A549 treated with AZD2906 at 1 μM for 4 hours (cell line): Measurements from ENCODE around the gene TRIM24. TPM values are rescaled to one million over a fixed set of nuclear protein-coding genes. Genes with fewer than 3 reads are reported as not detected.

Experiments used
- total RNA-seq: library from RNA; stranded (reverse); fragments of 200-300 nt; extraction: Qiagen RNA extraction; gene quantifications from 5 replicates; pipeline ENCODE4 v1.2.3, GENCODE V29; 2022

Gene TRIM24
- 6.7 to 7.9 TPM (median 7.5 TPM) in 5 replicates for total RNA-seq

DNA sequence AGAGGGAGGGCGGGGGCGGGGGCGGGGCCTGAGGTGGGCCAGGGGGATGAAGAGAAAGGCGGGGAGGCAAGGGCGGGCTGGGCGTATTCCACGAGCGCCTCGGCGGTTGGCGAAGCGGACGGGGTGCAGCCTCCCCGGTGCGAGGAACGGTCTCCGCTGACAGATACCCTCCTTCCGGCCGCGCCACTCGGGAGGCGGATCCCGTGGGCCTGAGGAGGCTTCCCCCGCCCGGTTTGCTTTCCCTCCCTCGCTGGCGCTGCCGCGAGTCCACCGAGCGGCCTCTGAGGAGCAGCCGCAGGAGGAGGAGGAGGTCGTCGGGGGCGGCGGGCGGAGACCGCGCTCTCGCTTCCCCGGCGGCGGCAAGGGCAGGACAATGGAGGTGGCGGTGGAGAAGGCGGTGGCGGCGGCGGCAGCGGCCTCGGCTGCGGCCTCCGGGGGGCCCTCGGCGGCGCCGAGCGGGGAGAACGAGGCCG lies at the start of gene TRIM24:
TRIM24 (plus strand) TSS at position 84 of the 473 bp plus-strand sequence; CDS start at position 374, 290 bp downstream.

Other genes with a start within 250 kb of the TRIM24 start
- not detected in 5 replicates for gene SVOPL, start 241.1 kb downstream of the TRIM24 start, total RNA-seq